Keratinocyte (primary cell): Measurements from ENCODE around the gene SSTR4. TPM values are rescaled to one million over a fixed set of nuclear protein-coding genes. Genes with fewer than 3 reads are reported as not detected.

Source experiments
- DNase-seq: peaks from one replicate; pipeline ENCODE4 v3.0.0-alpha.2; 2011; ENCODE audit warnings: low read depth, missing footprints, low spot score
- FAIRE-seq: peaks from 2 replicates; lab custom pipeline; 2011; peaks lifted over from hg19 to GRCh38; lab: Jason Lieb, UNC
- H2AFZ ChIP-seq: 2 replicates; pipeline ENCODE4 v1.6.0; 2012; ENCODE audit warnings: low read length, control low read depth, inconsistent platforms; ENCODE audit not compliant: control insufficient read depth
- H3K27ac ChIP-seq: 2 replicates; pipeline ENCODE4 v1.5.1; 2011; ENCODE audit warnings: low read length; ENCODE audit not compliant: control insufficient read depth, insufficient read depth
- H3K27me3 ChIP-seq: 3 replicates; pipeline ENCODE4 v1.6.0; 2011; ENCODE audit warnings: low read length; ENCODE audit not compliant: control insufficient read depth, insufficient read depth; ENCODE audit errors: extremely low read depth
- H3K36me3 ChIP-seq, 2 experiments: 2 replicates in 1 of 2; 3 replicates in 1 of 2; pipeline ENCODE4 v1.5.1; 2011; ENCODE audit warnings: low read length in 2 of 2, mild to moderate bottlenecking in 1 of 2; ENCODE audit not compliant: control insufficient read depth in 2 of 2, insufficient read depth in 2 of 2; ENCODE audit errors: extremely low read depth in 1 of 2
- H3K4me1 ChIP-seq: 3 replicates; pipeline ENCODE4 v1.5.1; 2011; ENCODE audit warnings: low read length; ENCODE audit not compliant: control insufficient read depth, insufficient read depth; ENCODE audit errors: extremely low read depth
- H3K4me2 ChIP-seq: 3 replicates; pipeline ENCODE4 v1.6.0; 2011; ENCODE audit warnings: low read depth, low read length; ENCODE audit not compliant: control insufficient read depth, insufficient read depth; ENCODE audit errors: extremely low read depth
- H3K4me3 ChIP-seq, 3 experiments: fragments of 200-600 bp in 1 of 3; sonication (generic) in 1 of 3; 2 replicates in 2 of 3; 3 replicates in 1 of 3; pipeline ENCODE4 v1.5.1; 2011 to 2016; ENCODE audit warnings: low read length in 3 of 3, mild to moderate bottlenecking in 3 of 3, control low read depth in 2 of 3, inconsistent platforms in 1 of 3, low read depth in 1 of 3, mixed read lengths in 1 of 3, mixed run types in 1 of 3, moderate library complexity in 1 of 3; ENCODE audit not compliant: control insufficient read depth in 2 of 3, insufficient read depth in 2 of 3; ENCODE audit errors: extremely low read depth in 1 of 3
- H3K79me2 ChIP-seq: 2 replicates; pipeline ENCODE4 v1.6.0; 2012; ENCODE audit warnings: low read length; ENCODE audit not compliant: control insufficient read depth, insufficient read depth
- H3K9ac ChIP-seq: 3 replicates; pipeline ENCODE4 v1.6.0; 2011; ENCODE audit warnings: low read length; ENCODE audit not compliant: control insufficient read depth, insufficient read depth; ENCODE audit errors: extremely low read depth
- H3K9me1 ChIP-seq: 3 replicates; pipeline ENCODE4 v1.6.0; 2011; ENCODE audit warnings: low read length; ENCODE audit not compliant: control insufficient read depth, insufficient read depth; ENCODE audit errors: extremely low read depth
- H3K9me3 ChIP-seq: 2 replicates; pipeline ENCODE4 v1.5.1; 2012; ENCODE audit warnings: low read depth, low read length; ENCODE audit not compliant: control insufficient read depth
- H4K20me1 ChIP-seq: 3 replicates; pipeline ENCODE4 v1.6.0; 2011; ENCODE audit warnings: low read length; ENCODE audit not compliant: control insufficient read depth, insufficient read depth; ENCODE audit errors: extremely low read depth
- CTCF ChIP-seq, 3 experiments: IDR thresholded peaks in 1 of 3; conservative IDR thresholded peaks in 1 of 3; optimal IDR thresholded peaks in 1 of 3; 2 replicates in 2 of 3; 3 replicates in 1 of 3; pipeline versions ENCODE3 to v1.5.1; 2011; ENCODE audit warnings: low read length in 3 of 3, mild to moderate bottlenecking in 3 of 3, moderate library complexity in 2 of 3, control low read depth in 1 of 3, inconsistent platforms in 1 of 3; ENCODE audit not compliant: insufficient read depth in 2 of 3; ENCODE audit errors: extremely low read depth in 1 of 3
- EZH2 ChIP-seq: IDR thresholded peaks from one replicate; pipeline ENCODE4 v1.6.1; 2012; ENCODE audit warnings: inconsistent platforms, mild to moderate bottlenecking, low read length, moderate library complexity
- dilution Hi-C: fragments of 300-500 bp; cut with MboI; formaldehyde crosslinking; loops from one replicate; pipeline ENCODE4 v1.7.0; 2020; ENCODE audit warnings: low sequenced_read_pairs; ENCODE audit not compliant: extremely low pct_ligation_motif_present
- polyA plus RNA-seq, 5 experiments: library from polyadenylated mRNA; depleted of rRNA in 3 of 5; stranded (reverse) in 3 of 5; stranded (forward) in 1 of 5; unstranded in 1 of 5; fragments of >200 nt; gene quantifications; 1 replicate in 1 of 5; 2 replicates in 3 of 5; 3 replicates in 1 of 5; pipeline versions ENCODE4 v1.2.1 to v1.2.3, GENCODE V29; 2011 to 2012; ENCODE audit warnings: missing spikeins in 2 of 5, low read depth in 1 of 5, low replicate concordance in 1 of 5

Gene SSTR4
- polyA plus RNA-seq, 1 donor (not counting 4 experiments of a cell fraction or from before 2014, with no cell fraction given), result not detected

DNA sequence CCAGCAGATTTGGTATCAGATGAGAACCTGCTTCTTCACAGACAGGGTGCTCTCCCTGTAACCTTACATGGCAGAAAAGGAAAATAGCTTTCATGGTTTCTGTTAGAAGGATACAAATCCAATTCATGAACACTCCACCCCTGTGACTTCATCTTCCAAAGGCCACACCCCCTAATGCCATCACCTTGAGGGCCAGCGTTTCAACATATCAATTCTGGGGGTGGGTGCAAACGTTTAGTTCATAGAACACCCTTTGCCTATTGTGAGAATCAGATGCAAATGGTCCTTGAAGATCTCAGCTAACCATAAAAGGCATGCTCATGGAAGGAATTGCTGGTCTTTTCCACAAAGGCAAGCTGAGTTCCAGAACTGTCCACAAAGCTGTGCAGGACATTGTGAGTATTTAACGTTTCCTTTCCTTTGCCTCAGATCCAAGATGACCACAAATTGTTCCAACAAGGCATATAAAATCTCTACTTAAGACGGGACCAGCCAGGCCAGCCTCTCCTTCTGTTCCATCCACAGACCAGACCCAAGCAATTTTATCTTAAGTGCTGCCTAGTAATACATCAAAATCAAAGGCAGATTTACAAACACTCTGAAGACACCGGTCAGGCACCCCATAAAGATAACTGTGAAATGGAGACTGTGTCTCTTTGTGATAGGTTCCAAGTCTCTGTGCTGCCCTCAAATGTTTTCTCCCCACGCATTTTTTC lies 34.7 kb upstream of the SSTR4 start:
- TF ChIP-seq EZH2 (no peak), CTCF (optimal IDR thresholded peaks at IDR 0.05 in 1 of 3, IDR thresholded peaks at IDR 0.05 in 1 of 3, conservative IDR thresholded peaks at IDR 0.05 in 1 of 3; ENCODE audit: extremely low read depth in 1 of 3, insufficient read depth in 2 of 3, low read length in 3 of 3) (no peak)
- dilution Hi-C loops, result no loop called here
- Histone ChIP-seq H4K20me1 (no peaks in the 10 kb centered on the region), H3K9me3 (no peaks in the 10 kb centered on the region), H3K4me1 (no peaks in the 10 kb centered on the region), H3K36me3 (no peaks in the 10 kb centered on the region), H3K27me3 (no peaks in the 10 kb centered on the region), H3K9me1 (no peaks in the 10 kb centered on the region), H3K27ac (no peak overlapping the region), H3K4me3 (no peak overlapping the region), H2AFZ (no peak overlapping the region), H3K9ac (no peak overlapping the region), H3K79me2 (no peaks in the 10 kb centered on the region), H3K4me2 (no peak overlapping the region)
- FAIRE-seq, result peak; percentile 46
- DNase-seq, result no peak

- H2AFZ ChIP-seq, result no peak overlapping the region
- H3K36me3 ChIP-seq, result no peaks in the 10 kb centered on the region
- H3K9me1 ChIP-seq, result no peaks in the 10 kb centered on the region
- H3K9ac ChIP-seq, result no peak overlapping the region
- no peaks in the 10 kb centered on the region for H4K20me1 ChIP-seq
- FAIRE-seq (no peak), DNase-seq (no peak)
- H3K27ac ChIP-seq, result no peak overlapping the region
- dilution Hi-C loops, result no loop called here
- H3K4me3 ChIP-seq, result no peak overlapping the region
- H3K4me1 ChIP-seq, result no peaks in the 10 kb centered on the region
- TF ChIP-seq EZH2 (no peak), CTCF (optimal IDR thresholded peaks at IDR 0.05 in 1 of 3, IDR thresholded peaks at IDR 0.05 in 1 of 3, conservative IDR thresholded peaks at IDR 0.05 in 1 of 3; ENCODE audit: extremely low read depth in 1 of 3, insufficient read depth in 2 of 3, low read length in 3 of 3) (no peak)
- H3K4me2 ChIP-seq, result no peak overlapping the region
- no peaks in the 10 kb centered on the region for H3K79me2 ChIP-seq
- no peaks in the 10 kb centered on the region for H3K27me3 ChIP-seq
- no peaks in the 10 kb centered on the region for H3K9me3 ChIP-seq
Measured at GRCh38 chr20:23002276-23002675, 32.8 kb upstream of the SSTR4 start.
